H9 (cell line): Measurements from ENCODE around the gene ARAP2. TPM values are rescaled to one million over a fixed set of nuclear protein-coding genes. Genes with fewer than 3 reads are reported as not detected.

Experiments
- DNase-seq: peaks from one replicate; pipeline ENCODE4 v3.0.0-alpha.2; 2017
- H2AFZ ChIP-seq: one replicate; pipeline ENCODE4 v1.6.1; 2013; ENCODE audit warnings: mild to moderate bottlenecking, low read length, control low read depth, moderate library complexity
- H2AK5ac ChIP-seq: 2 replicates; pipeline ENCODE4 v1.6.1; 2013; ENCODE audit warnings: low read length, control low read depth, mixed read lengths; ENCODE audit not compliant: insufficient read length
- H2BK120ac ChIP-seq: one replicate; pipeline ENCODE4 v1.6.1; 2013; ENCODE audit warnings: low read depth, mild to moderate bottlenecking, low read length, control low read depth, inconsistent platforms; ENCODE audit not compliant: poor library complexity, severe bottlenecking
- H2BK12ac ChIP-seq: 2 replicates; pipeline ENCODE4 v1.6.1; 2013; ENCODE audit warnings: low read length, control low read depth, mixed read lengths, low read depth; ENCODE audit not compliant: insufficient read length
- H2BK15ac ChIP-seq: 2 replicates; pipeline ENCODE4 v1.6.1; 2013; ENCODE audit warnings: low read depth, low read length, control low read depth
- H2BK20ac ChIP-seq: one replicate; pipeline ENCODE4 v1.6.1; 2013; ENCODE audit warnings: low read depth, mild to moderate bottlenecking, low read length, control low read depth, inconsistent platforms; ENCODE audit not compliant: poor library complexity, severe bottlenecking
- H2BK5ac ChIP-seq: 2 replicates; pipeline ENCODE4 v1.6.1; 2013; ENCODE audit warnings: low read length, control low read depth, mixed read lengths; ENCODE audit not compliant: insufficient read length
- H3K14ac ChIP-seq: 2 replicates; pipeline ENCODE4 v1.6.1; 2013; ENCODE audit warnings: low read length, control low read depth; ENCODE audit not compliant: insufficient read depth
- H3K18ac ChIP-seq: 2 replicates; pipeline ENCODE4 v1.6.1; 2013; ENCODE audit warnings: low read depth, mild to moderate bottlenecking, mixed read lengths, low read length, control low read depth; ENCODE audit not compliant: insufficient read length
- H3K23ac ChIP-seq: 2 replicates; pipeline ENCODE4 v1.6.1; 2013; ENCODE audit warnings: low read length, control low read depth, mixed read lengths, low read depth; ENCODE audit not compliant: insufficient read length
- H3K23me2 ChIP-seq: 2 replicates; pipeline ENCODE4 v1.6.1; 2013; ENCODE audit warnings: low read depth, mild to moderate bottlenecking, mixed read lengths, low read length, control low read depth; ENCODE audit not compliant: insufficient read length, poor library complexity, severe bottlenecking
- H3K27ac ChIP-seq: 2 replicates; pipeline ENCODE4 v1.5.1; 2013; ENCODE audit warnings: low read length, control low read depth, mixed read lengths, low read depth; ENCODE audit not compliant: insufficient read length
- H3K27me3 ChIP-seq: 2 replicates; pipeline ENCODE4 v1.6.1; 2013; ENCODE audit warnings: low read length, control low read depth, inconsistent platforms; ENCODE audit not compliant: insufficient read depth
- H3K4ac ChIP-seq: 2 replicates; pipeline ENCODE4 v1.6.1; 2013; ENCODE audit warnings: low read depth, mild to moderate bottlenecking, control low read depth, inconsistent platforms, low read length, moderate library complexity
- H3K4me1 ChIP-seq: 2 replicates; pipeline ENCODE4 v1.6.1; 2013; ENCODE audit warnings: low read length, control low read depth, inconsistent platforms; ENCODE audit not compliant: insufficient read depth
- H3K4me2 ChIP-seq: 2 replicates; pipeline ENCODE4 v1.6.1; 2013; ENCODE audit warnings: low read length, control low read depth, mixed read lengths; ENCODE audit not compliant: insufficient read length, insufficient read depth
- H3K56ac ChIP-seq: 2 replicates; pipeline ENCODE4 v1.6.1; 2013; ENCODE audit warnings: low read depth, mild to moderate bottlenecking, mixed read lengths, low read length, control low read depth; ENCODE audit not compliant: insufficient read length
- H3K79me1 ChIP-seq: 2 replicates; pipeline ENCODE4 v1.6.1; 2013; ENCODE audit warnings: low read depth, mild to moderate bottlenecking, moderate library complexity, low read length, control low read depth, inconsistent platforms; ENCODE audit not compliant: insufficient read depth, poor library complexity, severe bottlenecking
- H3K79me2 ChIP-seq: 2 replicates; pipeline ENCODE4 v1.6.1; 2013; ENCODE audit warnings: low read length, control low read depth, inconsistent platforms; ENCODE audit not compliant: insufficient read depth
- H3K9ac ChIP-seq: 2 replicates; pipeline ENCODE4 v1.6.1; 2013; ENCODE audit warnings: low read length, control low read depth, mixed read lengths; ENCODE audit not compliant: insufficient read length; ENCODE audit errors: extremely low read depth
- H3K9me3 ChIP-seq: one replicate; pipeline ENCODE4 v1.6.1; 2013; ENCODE audit warnings: low read depth, low read length, inconsistent platforms; ENCODE audit not compliant: control insufficient read depth
- H3T11ph ChIP-seq: one replicate; pipeline ENCODE4 v1.6.1; 2013; ENCODE audit warnings: mild to moderate bottlenecking, low read length, control low read depth, inconsistent platforms
- H4K20me1 ChIP-seq: one replicate; pipeline ENCODE4 v1.6.1; 2013; ENCODE audit not compliant: control insufficient read depth, insufficient read length, insufficient read depth
- H4K5ac ChIP-seq: 2 replicates; pipeline ENCODE4 v1.6.1; 2013; ENCODE audit warnings: low read depth, mild to moderate bottlenecking, mixed read lengths, low read length, control low read depth; ENCODE audit not compliant: insufficient read length
- H4K8ac ChIP-seq: replicated peaks from 2 replicates; pipeline ENCODE4 v1.6.1; 2013; ENCODE audit warnings: low read length, control low read depth, mixed read lengths, low read depth; ENCODE audit not compliant: insufficient read length
- H4K91ac ChIP-seq: 2 replicates; pipeline ENCODE4 v1.6.1; 2013; ENCODE audit warnings: low read depth, mild to moderate bottlenecking, moderate library complexity, mixed read lengths, low read length, control low read depth; ENCODE audit not compliant: insufficient read length
- H3K27ac Mint-ChIP-seq, 3 experiments: 2 replicates in 2 of 3; 3 replicates in 1 of 3; pipeline ENCODE4 v1.8.0; 2020 to 2021; ENCODE audit warnings: mixed read lengths in 3 of 3, mild to moderate bottlenecking in 1 of 3, moderate library complexity in 1 of 3
- H3K27me3 Mint-ChIP-seq: 2 replicates; pipeline ENCODE4 v1.8.0; 2021; ENCODE audit warnings: low read depth, mild to moderate bottlenecking, moderate library complexity, mixed read lengths
- H3K36me3 Mint-ChIP-seq, 3 experiments: 2 replicates in 2 of 3; 3 replicates in 1 of 3; pipeline ENCODE4 v1.8.0; 2020 to 2021; ENCODE audit warnings: low read depth in 3 of 3, mixed read lengths in 3 of 3; ENCODE audit not compliant: insufficient read depth in 1 of 3
- H3K4me1 Mint-ChIP-seq, 2 experiments: 2 replicates each; pipeline ENCODE4 v1.8.0; 2020; ENCODE audit warnings: mixed read lengths in 2 of 2
- H3K4me3 Mint-ChIP-seq, 2 experiments: 2 replicates in 1 of 2; 3 replicates in 1 of 2; pipeline ENCODE4 v1.8.0; 2020 to 2021; ENCODE audit warnings: mild to moderate bottlenecking in 2 of 2, mixed read lengths in 2 of 2, moderate library complexity in 1 of 2
- H3K9me3 Mint-ChIP-seq, 2 experiments: 2 replicates in 1 of 2; 3 replicates in 1 of 2; pipeline ENCODE4 v1.8.0; 2020; ENCODE audit warnings: mild to moderate bottlenecking in 2 of 2, mixed read lengths in 2 of 2, moderate library complexity in 1 of 2
- WGBS: extraction: QIAGEN DNeasy Blood & Tissue Kit; methylation state at CpG from one replicate; pipeline ENCODE4 v1.1.7; 2013; ENCODE audit warnings: missing lambda C conversion rate, low lambda C conversion rate, mixed read lengths; ENCODE audit not compliant: insufficient read length; ENCODE audit errors: extremely low coverage; 5-methylcytosine and 5-hydroxymethylcytosine counted together
- total RNA-seq: library from RNA; stranded (reverse); gene quantifications from 2 replicates; pipeline ENCODE4 v1.2.1, GENCODE V29; 2021
- TF ChIP-seq, protein P1 (sequence below): fragments of 200-600 bp; sonication (generic); conservative IDR thresholded peaks from 3 replicates; pipeline ENCODE4 v1.8.0; 2021; ENCODE audit warnings: antibody characterized with exemption, mild to moderate bottlenecking

The ARAP2 gene
- total RNA-seq, 1 experiment from 2014 or later: 6.3 TPM

DNA sequence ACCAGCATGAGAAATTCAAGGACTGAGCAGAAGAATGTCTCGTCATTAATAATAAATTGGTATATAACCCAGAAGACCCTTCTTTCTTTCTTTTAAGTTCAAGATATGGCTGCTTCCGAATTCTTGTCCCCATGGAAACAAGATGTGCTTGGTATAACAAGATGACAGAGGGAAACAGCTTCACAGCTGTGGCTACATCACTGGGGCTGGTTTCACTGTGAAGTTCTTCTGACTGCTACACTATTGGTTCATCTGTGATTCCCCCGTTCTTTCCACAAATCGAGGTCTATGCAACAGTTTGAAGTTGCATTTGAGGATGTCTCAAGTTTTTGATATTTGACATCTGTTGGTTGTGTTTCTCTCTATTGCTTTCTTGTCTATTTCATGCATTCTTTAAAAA, 24.8 kb upstream of the ARAP2 start:
- no peak overlapping the region for H4K91ac ChIP-seq
- no peak overlapping the region for H3K4me2 ChIP-seq
- no peaks in the 10 kb centered on the region for H3K79me2 ChIP-seq
- Mint-ChIP-seq H3K27me3 (no peaks in the 10 kb centered on the region), H3K4me1 (peaks cover 12% of the 10 kb centered on the region in 2 experiments), H3K9me3 (no peaks in the 10 kb centered on the region), H3K36me3 (no peaks in the 10 kb centered on the region), H3K27ac (no peak overlapping the region; a peak in 1 of 7 replicates), H3K4me3 (no peak overlapping the region)
- H3T11ph ChIP-seq: no peak overlapping the region
- no peaks in the 10 kb centered on the region for H3K9me3 ChIP-seq
- no peak overlapping the region for H4K8ac ChIP-seq
- H3K9ac ChIP-seq: no peak overlapping the region
- no peak overlapping the region for H3K14ac ChIP-seq
- H3K27me3 ChIP-seq: no peaks in the 10 kb centered on the region
- no peaks in the 10 kb centered on the region for H3K79me1 ChIP-seq
- no peaks in the 10 kb centered on the region for H4K20me1 ChIP-seq
- H2BK15ac ChIP-seq: no peak overlapping the region
- no peak overlapping the region for H3K4ac ChIP-seq
- no peak overlapping the region for H2BK120ac ChIP-seq
- no peak overlapping the region for H2AFZ ChIP-seq
- H3K18ac ChIP-seq: no peak overlapping the region
- no peak overlapping the region for H3K56ac ChIP-seq
- 0 out of 2 replicates have a peak, but pooled peaks cover 3% of the 10 kb centered on the region for H3K4me1 ChIP-seq
- H2BK12ac ChIP-seq: no peak overlapping the region
- DNase-seq: no peak
- no peak overlapping the region for H3K27ac ChIP-seq
- H2BK20ac ChIP-seq: no peak overlapping the region
- H4K5ac ChIP-seq: no peak overlapping the region
- WGBS: no CpG with 5 or more reads among the region's 4 CpGs
- no peak overlapping the region for H2AK5ac ChIP-seq
- TF ChIP-seq, protein P1, sequence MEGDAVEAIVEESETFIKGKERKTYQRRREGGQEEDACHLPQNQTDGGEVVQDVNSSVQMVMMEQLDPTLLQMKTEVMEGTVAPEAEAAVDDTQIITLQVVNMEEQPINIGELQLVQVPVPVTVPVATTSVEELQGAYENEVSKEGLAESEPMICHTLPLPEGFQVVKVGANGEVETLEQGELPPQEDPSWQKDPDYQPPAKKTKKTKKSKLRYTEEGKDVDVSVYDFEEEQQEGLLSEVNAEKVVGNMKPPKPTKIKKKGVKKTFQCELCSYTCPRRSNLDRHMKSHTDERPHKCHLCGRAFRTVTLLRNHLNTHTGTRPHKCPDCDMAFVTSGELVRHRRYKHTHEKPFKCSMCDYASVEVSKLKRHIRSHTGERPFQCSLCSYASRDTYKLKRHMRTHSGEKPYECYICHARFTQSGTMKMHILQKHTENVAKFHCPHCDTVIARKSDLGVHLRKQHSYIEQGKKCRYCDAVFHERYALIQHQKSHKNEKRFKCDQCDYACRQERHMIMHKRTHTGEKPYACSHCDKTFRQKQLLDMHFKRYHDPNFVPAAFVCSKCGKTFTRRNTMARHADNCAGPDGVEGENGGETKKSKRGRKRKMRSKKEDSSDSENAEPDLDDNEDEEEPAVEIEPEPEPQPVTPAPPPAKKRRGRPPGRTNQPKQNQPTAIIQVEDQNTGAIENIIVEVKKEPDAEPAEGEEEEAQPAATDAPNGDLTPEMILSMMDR: no peak
- no peaks in the 10 kb centered on the region for H3K23me2 ChIP-seq
- no peak overlapping the region for H3K23ac ChIP-seq
- no peak overlapping the region for H2BK5ac ChIP-seq
